Skeletal muscle tissue (tissue), 4 donors: ENCODE results near the gene HIVEP2. TPM values are rescaled to one million over a fixed set of nuclear protein-coding genes. Genes with fewer than 3 reads are reported as not detected.

Experiments used
- H3K27ac ChIP-seq: one replicate; pipeline ENCODE4 v1.7.0; 2013; ENCODE audit warnings: mild to moderate bottlenecking, low read depth, low read length, inconsistent platforms
- H3K27me3 ChIP-seq, 3 donors: one replicate each; pipeline ENCODE4 v1.7.0; 2013; ENCODE audit warnings: low read length in 3 of 3; ENCODE audit not compliant: control insufficient read depth in 3 of 3, insufficient read depth in 3 of 3
- H3K36me3 ChIP-seq, 3 donors: one replicate each; pipeline ENCODE4 v1.7.0; 2013; ENCODE audit warnings: low read length in 3 of 3; ENCODE audit not compliant: control insufficient read depth in 3 of 3, insufficient read depth in 3 of 3
- H3K4me1 ChIP-seq, 3 donors: one replicate each; pipeline ENCODE4 v1.7.0; 2013; ENCODE audit warnings: low read length in 3 of 3, mild to moderate bottlenecking in 3 of 3; ENCODE audit not compliant: control insufficient read depth in 3 of 3, insufficient read depth in 3 of 3
- H3K4me3 ChIP-seq, 3 donors: one replicate each; pipeline ENCODE4 v1.7.0; 2013; ENCODE audit warnings: low read length in 3 of 3
- H3K9ac ChIP-seq, 3 donors: one replicate each; pipeline ENCODE4 v1.7.0; 2013; ENCODE audit warnings: low read length in 3 of 3, mild to moderate bottlenecking in 3 of 3, moderate library complexity in 2 of 3, low read depth in 1 of 3
- H3K9me3 ChIP-seq, 3 donors: one replicate each; pipeline ENCODE4 v1.7.0; 2013; ENCODE audit warnings: low read length in 3 of 3; ENCODE audit not compliant: control insufficient read depth in 3 of 3
- total RNA-seq: library from RNA; depleted of rRNA; stranded (reverse); fragments of >200 nt; gene quantifications from one replicate; pipeline ENCODE4 v1.2.3, GENCODE V29; 2014
- donor health status: Osteomylitis.

HIVEP2 gene
- total RNA-seq, 1 donor from 2014 or later: 17.7 TPM

- Histone ChIP-seq H3K27ac (no peak overlapping the region), H3K4me1 (no peaks in the 10 kb centered on the region), H3K27me3 (no peaks in the 10 kb centered on the region), H3K36me3 (peaks cover 20 to 54% (median 39%) of the 10 kb centered on the region in 3 donors), H3K4me3 (no peak overlapping the region), H3K9me3 (no peaks in the 10 kb centered on the region), H3K9ac (no peak overlapping the region)
Observed at GRCh38 chr6:142760152-142760551, 184.8 kb downstream of the HIVEP2 start.

GRCh38 chr6:142758629-142759025, 186.3 kb downstream of the HIVEP2 start:
- no peak overlapping the region for H3K9ac ChIP-seq
- H3K27me3 ChIP-seq: no peaks in the 10 kb centered on the region
- no peak overlapping the region for H3K4me3 ChIP-seq
- H3K36me3 ChIP-seq: peaks cover 20 to 53% (median 43%) of the 10 kb centered on the region in 3 donors
- H3K4me1 ChIP-seq: no peaks in the 10 kb centered on the region
- H3K9me3 ChIP-seq: no peaks in the 10 kb centered on the region
- no peak overlapping the region for H3K27ac ChIP-seq

- H3K27ac ChIP-seq: no peak overlapping the region
- no peaks in the 10 kb centered on the region for H3K9me3 ChIP-seq
- H3K4me3 ChIP-seq: no peak overlapping the region
- H3K27me3 ChIP-seq: no peaks in the 10 kb centered on the region
- no peak overlapping the region for H3K9ac ChIP-seq
- H3K36me3 ChIP-seq: peaks cover 26 to 56% (median 49%) of the 10 kb centered on the region in 3 donors
- no peaks in the 10 kb centered on the region for H3K4me1 ChIP-seq
Observed at GRCh38 chr6:142757852-142758628, 186.9 kb downstream of the HIVEP2 start.

DNA sequence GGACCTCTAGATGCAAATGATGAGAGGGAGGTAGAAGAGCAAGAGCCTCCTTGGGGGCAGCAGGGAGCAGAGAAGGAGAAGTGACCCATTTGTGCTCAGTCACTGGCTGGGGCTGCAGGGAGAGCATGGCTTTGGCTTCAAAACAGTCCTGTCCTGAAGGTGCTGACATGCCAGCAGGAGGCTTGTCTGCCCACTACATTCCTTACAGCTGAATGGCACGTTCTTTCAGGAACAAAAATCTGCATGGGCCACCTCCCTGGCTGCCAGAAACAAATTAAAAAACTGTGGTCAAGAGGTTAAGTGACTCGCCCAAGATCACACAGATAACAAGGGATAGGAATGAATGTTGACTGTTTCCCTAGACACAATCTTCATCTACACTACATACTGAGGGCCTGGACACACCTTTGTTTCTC, 188.8 kb downstream of the HIVEP2 start:
- H3K36me3 ChIP-seq: peaks cover 24 to 57% (median 51%) of the 10 kb centered on the region in 3 donors
- H3K9ac ChIP-seq: no peak overlapping the region
- H3K4me1 ChIP-seq: no peaks in the 10 kb centered on the region
- H3K4me3 ChIP-seq: no peak overlapping the region
- no peak overlapping the region for H3K27ac ChIP-seq
- H3K9me3 ChIP-seq: no peaks in the 10 kb centered on the region
- H3K27me3 ChIP-seq: no peaks in the 10 kb centered on the region

DNA sequence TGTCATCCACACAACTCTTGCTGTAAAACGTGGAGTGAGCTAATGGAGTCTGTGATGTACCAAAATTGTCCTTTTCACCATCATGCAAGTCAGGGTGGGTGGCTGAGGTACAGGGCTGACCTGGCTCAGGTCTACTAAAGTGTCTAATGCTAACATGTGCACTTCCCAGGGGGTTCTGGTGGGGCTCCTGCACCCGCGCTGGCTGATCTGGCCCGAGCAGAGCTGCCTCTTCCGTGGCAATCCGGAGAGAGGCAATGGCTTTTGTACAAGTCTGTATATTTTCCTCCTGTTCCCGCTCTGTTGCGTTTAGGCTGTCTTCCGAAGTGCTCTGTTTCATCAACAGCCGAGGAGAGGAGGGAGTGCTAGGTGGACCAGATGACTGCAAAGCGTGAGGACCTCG, 191.8 kb downstream of the HIVEP2 start:
- H3K36me3 ChIP-seq: peaks cover 13 to 32% (median 25%) of the 10 kb centered on the region in 3 donors
- H3K4me3 ChIP-seq: no peak overlapping the region
- no peaks in the 10 kb centered on the region for H3K4me1 ChIP-seq
- H3K9me3 ChIP-seq: no peaks in the 10 kb centered on the region
- H3K27me3 ChIP-seq: no peaks in the 10 kb centered on the region
- H3K9ac ChIP-seq: no peak overlapping the region
- H3K27ac ChIP-seq: no peak overlapping the region

DNA sequence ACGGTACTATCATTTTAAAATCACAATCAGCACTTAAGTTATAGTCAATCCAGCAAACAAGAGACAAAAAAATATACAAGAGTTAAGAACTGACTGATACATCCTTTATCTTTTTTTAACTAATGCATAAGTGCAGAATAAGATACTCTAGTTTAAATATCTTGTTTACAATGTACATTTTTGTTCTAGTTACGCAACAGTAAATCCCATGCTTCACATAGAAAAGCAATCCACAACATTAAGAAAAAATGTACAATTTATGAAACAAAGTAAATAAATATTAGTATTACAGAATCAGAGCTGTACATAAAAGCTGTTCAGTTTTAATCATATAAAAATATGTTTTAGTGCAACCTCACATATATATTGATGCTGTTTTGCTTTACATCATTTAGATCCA, 192.6 kb downstream of the HIVEP2 start:
- no peaks in the 10 kb centered on the region for H3K9me3 ChIP-seq
- no peak overlapping the region for H3K9ac ChIP-seq
- H3K4me3 ChIP-seq: no peak overlapping the region
- no peaks in the 10 kb centered on the region for H3K27me3 ChIP-seq
- no peak overlapping the region for H3K27ac ChIP-seq
- H3K4me1 ChIP-seq: no peaks in the 10 kb centered on the region
- peaks cover 13 to 27% (median 18%) of the 10 kb centered on the region in 3 donors for H3K36me3 ChIP-seq

DNA sequence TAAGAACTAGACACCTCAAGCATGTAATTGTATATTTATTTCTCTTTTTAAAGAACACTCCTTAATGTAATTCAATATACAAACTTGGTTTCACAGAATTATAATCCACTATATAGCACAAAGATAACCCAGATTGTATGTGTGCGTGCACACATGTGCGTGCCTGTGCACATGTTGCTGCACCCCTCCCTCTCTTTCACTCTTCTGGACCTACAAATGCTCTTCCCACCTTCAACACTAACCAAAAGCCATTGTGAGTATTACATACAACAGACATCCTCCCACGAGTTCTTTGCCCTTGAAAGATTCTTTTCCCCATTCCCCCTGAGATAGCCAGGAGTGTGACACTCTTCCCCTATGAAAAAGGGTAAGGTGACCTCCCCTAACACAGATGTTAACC, 193.5 kb downstream of the HIVEP2 start:
- Histone ChIP-seq H3K36me3 (peaks cover 10 to 21% (median 12%) of the 10 kb centered on the region in 3 donors), H3K27ac (no peak overlapping the region), H3K9ac (no peak overlapping the region)

GRCh38 chr6:142750998-142751397, 194.0 kb downstream of the HIVEP2 start:
- H3K4me1 ChIP-seq: no peaks in the 10 kb centered on the region
- no peaks in the 10 kb centered on the region for H3K27me3 ChIP-seq
- no peak overlapping the region for H3K4me3 ChIP-seq
- no peak overlapping the region for H3K9ac ChIP-seq
- no peak overlapping the region for H3K27ac ChIP-seq
- H3K36me3 ChIP-seq: peaks cover 8 to 17% (median 12%) of the 10 kb centered on the region in 3 donors
- no peaks in the 10 kb centered on the region for H3K9me3 ChIP-seq

More for the DNA sequence above, 193.5 kb downstream of the HIVEP2 start:
- H3K4me1 ChIP-seq: no peaks in the 10 kb centered on the region
- no peak overlapping the region for H3K4me3 ChIP-seq
- H3K9me3 ChIP-seq: no peaks in the 10 kb centered on the region
- H3K27me3 ChIP-seq: no peaks in the 10 kb centered on the region

DNA sequence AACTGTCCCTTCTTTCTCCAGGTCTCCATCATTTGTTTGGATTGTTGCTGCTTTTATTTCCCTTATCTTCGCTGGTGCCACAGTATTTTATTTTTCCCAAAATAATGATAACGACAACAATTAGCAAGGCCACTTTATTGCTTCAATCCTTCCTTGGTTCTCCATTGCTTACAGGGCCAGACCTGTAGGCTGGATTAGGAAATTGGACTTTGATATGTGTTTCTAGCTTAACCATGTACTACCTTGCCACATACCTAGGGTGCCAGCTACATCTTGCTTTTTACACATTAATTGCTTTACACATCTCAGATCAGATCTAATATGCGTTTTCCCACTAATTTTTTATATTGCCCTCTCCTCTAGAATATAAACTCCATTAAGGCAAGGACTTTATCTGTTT, 195.4 kb downstream of the HIVEP2 start:
- H3K4me3 ChIP-seq: no peak overlapping the region
- H3K27ac ChIP-seq: no peak overlapping the region
- no peaks in the 10 kb centered on the region for H3K9me3 ChIP-seq
- no peaks in the 10 kb centered on the region for H3K4me1 ChIP-seq
- no peaks in the 10 kb centered on the region for H3K27me3 ChIP-seq
- no peak overlapping the region for H3K9ac ChIP-seq
- H3K36me3 ChIP-seq: peaks cover 8 to 12% (median 10%) of the 10 kb centered on the region in 3 donors

DNA sequence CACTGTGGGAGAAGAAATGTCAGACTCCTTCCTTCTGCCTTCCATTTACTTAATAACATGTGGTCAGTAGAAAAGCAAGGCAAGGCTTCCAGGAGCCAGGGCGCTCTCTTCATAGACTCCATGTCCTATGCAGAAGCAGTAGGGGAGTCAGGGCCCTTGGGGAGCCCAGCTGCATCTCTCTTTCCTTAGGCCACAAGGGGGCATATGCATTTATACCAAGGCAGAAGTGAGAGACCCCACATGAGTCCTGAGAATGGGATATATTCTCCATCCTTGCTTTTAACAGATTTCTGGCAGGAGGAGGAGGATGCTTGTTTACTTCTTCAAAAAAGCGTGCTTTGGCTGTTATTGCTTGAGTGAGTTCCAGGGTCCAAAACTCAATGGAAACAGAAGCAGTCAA, 198.5 kb downstream of the HIVEP2 start:
- Histone ChIP-seq H3K4me1 (no peaks in the 10 kb centered on the region), H3K36me3 (no peaks in the 10 kb centered on the region), H3K9me3 (no peaks in the 10 kb centered on the region), H3K4me3 (no peak overlapping the region), H3K27ac (no peak overlapping the region), H3K27me3 (no peaks in the 10 kb centered on the region), H3K9ac (no peak overlapping the region)
